Endothelial cell of umbilical vein (primary cell): Measurements from ENCODE around the gene NCKAP5. TPM values are rescaled to one million over a fixed set of nuclear protein-coding genes. Genes with fewer than 3 reads are reported as not detected.

Experiments used
- BruUV-seq: library from RNA; stranded (reverse); fragments of 400-500 nt; replicated peaks from 2 replicates; lab custom pipeline; 2021; lab: Mats Ljungman, UMichigan
- CTCF ChIA-PET: fragments of 300-600, 350-600 bp; sonication (Branson Sonifier 250); formaldehyde crosslinking; loops from one replicate; lab custom pipeline; 2021; ENCODE audit warnings: antibody characterized with exemption, inconsistent platforms; lab: Charles Lee
- POLR2A ChIA-PET: fragments of 300-600, 350-600 bp; sonication (Branson Sonifier 250); formaldehyde crosslinking; loops from one replicate; lab custom pipeline; 2021; ENCODE audit warnings: antibody characterized with exemption, inconsistent platforms; lab: Charles Lee
- DNase-seq: peaks from one replicate; pipeline ENCODE4 v3.0.0-alpha.2; 2011; ENCODE audit warnings: low read depth, low spot score
- FAIRE-seq: peaks from 2 replicates; lab custom pipeline; 2011; peaks lifted over from hg19 to GRCh38; lab: Jason Lieb, UNC
- H2AFZ ChIP-seq: 2 replicates; pipeline ENCODE4 v1.6.0; 2012; ENCODE audit warnings: low read depth, low read length, control low read depth, inconsistent platforms
- H3K27ac ChIP-seq: 2 replicates; pipeline ENCODE4 v1.5.1; 2011; ENCODE audit warnings: low read depth, mild to moderate bottlenecking, control low read depth, low read length, moderate library complexity; ENCODE audit not compliant: insufficient read depth
- H3K27me3 ChIP-seq, 2 experiments: 2 replicates each; pipeline versions ENCODE4 v1.6.0 to v1.6.1; 2011; ENCODE audit warnings: low read length in 2 of 2, mixed read lengths in 1 of 2; ENCODE audit not compliant: control insufficient read depth in 2 of 2, insufficient read depth in 2 of 2
- H3K36me3 ChIP-seq, 2 experiments: 2 replicates in 1 of 2; 3 replicates in 1 of 2; pipeline ENCODE4 v1.5.1; 2011; ENCODE audit warnings: low read length in 2 of 2, mild to moderate bottlenecking in 1 of 2, moderate library complexity in 1 of 2; ENCODE audit not compliant: control insufficient read depth in 2 of 2, insufficient read depth in 2 of 2; ENCODE audit errors: extremely low read depth in 1 of 2
- H3K4me1 ChIP-seq: 3 replicates; pipeline ENCODE4 v1.5.1; 2011; ENCODE audit warnings: mild to moderate bottlenecking, low read length; ENCODE audit not compliant: control insufficient read depth, insufficient read depth; ENCODE audit errors: extremely low read depth
- H3K4me2 ChIP-seq: 2 replicates; pipeline ENCODE4 v1.6.1; 2011; ENCODE audit warnings: low read length, control low read depth, mixed read lengths; ENCODE audit not compliant: insufficient read depth
- H3K4me3 ChIP-seq, 3 experiments: fragments of 200-600 bp in 1 of 3; sonication (generic), shearing (Covaris generic) in 1 of 3; replicated peaks in 1 of 3; 2 replicates each; pipeline ENCODE4 v1.5.1; 2011 to 2016; ENCODE audit warnings: control low read depth in 3 of 3, low read length in 3 of 3, mild to moderate bottlenecking in 2 of 3, inconsistent platforms in 1 of 3, low read depth in 1 of 3, moderate library complexity in 1 of 3; ENCODE audit not compliant: insufficient read depth in 1 of 3
- H3K79me2 ChIP-seq: 2 replicates; pipeline ENCODE4 v1.6.0; 2012; ENCODE audit warnings: low read length, inconsistent platforms; ENCODE audit not compliant: control insufficient read depth, insufficient read depth
- H3K9ac ChIP-seq: replicated peaks from 2 replicates; pipeline ENCODE3; 2011; ENCODE audit warnings: low read length, control low read depth; ENCODE audit not compliant: insufficient read depth; ENCODE audit errors: extremely low read depth
- H3K9me1 ChIP-seq: replicated peaks from 3 replicates; pipeline ENCODE4 v1.6.0; 2011; ENCODE audit warnings: mild to moderate bottlenecking, low read length; ENCODE audit not compliant: control insufficient read depth, insufficient read depth; ENCODE audit errors: extremely low read depth
- H3K9me3 ChIP-seq: replicated peaks from 2 replicates; pipeline ENCODE4 v1.5.1; 2012; ENCODE audit warnings: low read length, inconsistent platforms; ENCODE audit not compliant: control insufficient read depth, insufficient read depth
- H4K20me1 ChIP-seq: replicated peaks from 2 replicates; pipeline ENCODE3; 2011; ENCODE audit warnings: mild to moderate bottlenecking, low read length; ENCODE audit not compliant: control insufficient read depth, insufficient read depth; ENCODE audit errors: extremely low read depth
- EZH2 ChIP-seq: IDR thresholded peaks from 2 replicates; pipeline ENCODE4 v1.6.1; 2012; ENCODE audit warnings: borderline replicate concordance, low read depth, mild to moderate bottlenecking, moderate library complexity, low read length, inconsistent platforms; ENCODE audit not compliant: severe bottlenecking
- FOS ChIP-seq: IDR thresholded peaks from 2 replicates; pipeline ENCODE4 v1.6.1; 2011; ENCODE audit warnings: mild to moderate bottlenecking, low read length, moderate library complexity, borderline replicate concordance; ENCODE audit not compliant: insufficient read depth
- GATA2 ChIP-seq: IDR thresholded peaks from 2 replicates; pipeline ENCODE4 v1.7.0; 2011; ENCODE audit warnings: low read depth, mild to moderate bottlenecking, moderate library complexity, mixed read lengths, low read length; ENCODE audit not compliant: insufficient read length, insufficient read depth
- JUN ChIP-seq: IDR thresholded peaks from 2 replicates; pipeline ENCODE4 v1.6.1; 2011; ENCODE audit warnings: borderline replicate concordance, low read depth; ENCODE audit not compliant: insufficient read length, insufficient read depth
- MYC ChIP-seq: IDR thresholded peaks from one replicate; pipeline ENCODE4 v1.6.1; 2011; ENCODE audit warnings: mild to moderate bottlenecking, low read depth, low read length
- POLR2A ChIP-seq: IDR thresholded peaks from 2 replicates; pipeline ENCODE4 v1.6.1; 2012; ENCODE audit warnings: low read depth, mild to moderate bottlenecking, control low read depth, low read length
- POLR2AphosphoS5 ChIP-seq: IDR thresholded peaks from 2 replicates; pipeline ENCODE4 v1.6.1; 2012; ENCODE audit warnings: low read depth, mild to moderate bottlenecking, control low read depth, low read length, moderate library complexity; ENCODE audit not compliant: insufficient read depth
- dilution Hi-C: fragments of 300-500 bp; cut with MboI; formaldehyde crosslinking; loops from one replicate; pipeline ENCODE4 v1.15.0; 2019; ENCODE audit warnings: low sequenced_read_pairs; ENCODE audit not compliant: extremely low pct_ligation_motif_present
- intact Hi-C: fragments of 100-400 bp; cut with micrococcal nuclease; formaldehyde crosslinking; loops from one replicate; pipeline ENCODE4 v1.10.0; 2022
- polyA plus RNA-seq, 4 experiments: library from polyadenylated mRNA; depleted of rRNA in 3 of 4; stranded (reverse) in 3 of 4; unstranded in 1 of 4; fragments of >200 nt; gene quantifications; 2 replicates each; pipeline versions ENCODE4 v1.2.1 to v1.2.3, GENCODE V29; 2011 to 2012; ENCODE audit warnings: missing spikeins in 1 of 4
- total RNA-seq: library from RNA; stranded (reverse); gene quantifications from 2 replicates; pipeline ENCODE4 v1.2.3, GENCODE V29; 2021
- TF ChIP-seq, protein P1 (sequence below): IDR thresholded peaks from 2 replicates; pipeline ENCODE4 v1.6.1; 2011; ENCODE audit not compliant: insufficient read depth, insufficient read length
- TF ChIP-seq, protein P2 (sequence below), 2 donors: IDR thresholded peaks; 1 replicate in 1 of 2; 2 replicates in 1 of 2; pipeline ENCODE4 v1.5.1; 2011; ENCODE audit warnings: low read length in 2 of 2, mild to moderate bottlenecking in 2 of 2, moderate library complexity in 2 of 2, control low read depth in 1 of 2, inconsistent platforms in 1 of 2, low read depth in 1 of 2; ENCODE audit not compliant: insufficient read depth in 1 of 2; ENCODE audit errors: extremely low read depth in 1 of 2

NCKAP5 gene
- total and polyA plus RNA-seq, 2 donors (not counting 3 experiments of a cell fraction or from before 2014, with no cell fraction given): 0.47 to 3.3 TPM

DNA sequence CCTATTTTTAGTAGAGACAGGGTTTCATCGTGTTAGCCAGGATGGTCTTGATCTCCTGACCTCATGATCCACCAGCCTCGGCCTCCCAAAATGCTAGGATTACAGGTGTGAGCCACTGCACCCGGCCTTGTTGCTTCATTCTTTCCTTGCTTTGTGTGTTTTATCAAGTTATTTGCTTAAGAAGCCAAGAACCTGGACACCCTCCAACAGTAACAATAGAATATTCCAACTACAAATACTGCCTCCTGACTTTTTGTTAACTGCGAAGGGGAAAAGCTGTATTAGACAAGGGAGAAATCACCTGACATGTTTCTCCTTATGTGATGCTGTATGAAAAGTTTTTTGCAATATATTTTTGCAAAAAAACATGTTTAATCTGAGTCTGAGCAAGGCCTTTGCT lies 297.2 kb downstream of the NCKAP5 start:
- Histone ChIP-seq H3K9me1 (no peaks in the 10 kb centered on the region), H3K9me3 (no peaks in the 10 kb centered on the region), H3K4me3 (no peak overlapping the region), H3K27ac (no peak overlapping the region), H4K20me1 (no peaks in the 10 kb centered on the region), H3K9ac (no peak overlapping the region), H3K4me2 (no peak overlapping the region), H3K36me3 (no peaks in the 10 kb centered on the region), H3K27me3 (no peaks in the 10 kb centered on the region), H3K79me2 (no peaks in the 10 kb centered on the region), H3K4me1 (peaks cover 4% of the 10 kb centered on the region), H2AFZ (no peak overlapping the region)
- no peak for FAIRE-seq
- no TSS peak for BruUV-seq
- POLR2A ChIA-PET: interaction anchor here (0.7 kb wide), 1 partner anchor 150 kb away, joined by 5 read pairs; no protein-coding TSS in a partner anchor
- peak; percentile 78 for DNase-seq
- CTCF ChIA-PET: no interaction called here
- intact Hi-C loops: no loop called here
- TF ChIP-seq MYC (no peak), JUN (no peak)
- dilution Hi-C loops: no loop called here

DNA sequence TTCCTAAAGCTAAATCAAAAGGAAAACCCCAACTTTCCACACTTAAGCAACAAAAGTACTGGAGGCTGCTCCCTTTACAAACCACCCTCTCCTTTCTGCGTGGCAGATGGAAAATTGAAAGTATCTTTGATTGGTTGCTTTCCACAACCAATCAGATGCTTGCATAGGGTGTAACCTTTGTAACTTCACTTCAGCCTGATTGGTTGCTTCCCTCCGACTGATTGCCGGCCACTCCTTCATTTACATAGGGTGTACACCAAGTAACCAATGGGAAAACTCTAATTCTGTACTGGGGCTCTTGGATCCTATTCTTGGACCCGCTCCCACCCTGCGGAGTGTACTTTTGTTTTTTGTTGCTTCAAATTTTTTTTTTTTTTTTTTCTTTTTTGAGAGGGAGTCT lies 297.7 kb downstream of the NCKAP5 start:
- Histone ChIP-seq H3K9me1 (no peaks in the 10 kb centered on the region), H3K36me3 (no peaks in the 10 kb centered on the region), H3K9me3 (no peaks in the 10 kb centered on the region), H4K20me1 (no peaks in the 10 kb centered on the region), H3K9ac (no peak overlapping the region), H3K4me3 (no peak overlapping the region), H3K79me2 (no peaks in the 10 kb centered on the region), H2AFZ (no peak overlapping the region), H3K4me1 (peaks cover 4% of the 10 kb centered on the region), H3K27me3 (no peaks in the 10 kb centered on the region), H3K4me2 (no peak overlapping the region), H3K27ac (no peak overlapping the region)
- intact Hi-C loops: no loop called here
- POLR2A ChIA-PET: no interaction called here
- CTCF ChIA-PET: no interaction called here
- FAIRE-seq: no peak
- dilution Hi-C loops: no loop called here
- no peak for TF ChIP-seq FOS
- no peak for TF ChIP-seq POLR2AphosphoS5
- no peak for TF ChIP-seq MYC
- TF ChIP-seq JUN: no peak
- no peak for TF ChIP-seq EZH2
- TF ChIP-seq POLR2A: no peak
- TF ChIP-seq GATA2: no peak
- TF ChIP-seq, protein P1, sequence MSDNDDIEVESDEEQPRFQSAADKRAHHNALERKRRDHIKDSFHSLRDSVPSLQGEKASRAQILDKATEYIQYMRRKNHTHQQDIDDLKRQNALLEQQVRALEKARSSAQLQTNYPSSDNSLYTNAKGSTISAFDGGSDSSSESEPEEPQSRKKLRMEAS: no peak
- TF ChIP-seq, protein P2, sequence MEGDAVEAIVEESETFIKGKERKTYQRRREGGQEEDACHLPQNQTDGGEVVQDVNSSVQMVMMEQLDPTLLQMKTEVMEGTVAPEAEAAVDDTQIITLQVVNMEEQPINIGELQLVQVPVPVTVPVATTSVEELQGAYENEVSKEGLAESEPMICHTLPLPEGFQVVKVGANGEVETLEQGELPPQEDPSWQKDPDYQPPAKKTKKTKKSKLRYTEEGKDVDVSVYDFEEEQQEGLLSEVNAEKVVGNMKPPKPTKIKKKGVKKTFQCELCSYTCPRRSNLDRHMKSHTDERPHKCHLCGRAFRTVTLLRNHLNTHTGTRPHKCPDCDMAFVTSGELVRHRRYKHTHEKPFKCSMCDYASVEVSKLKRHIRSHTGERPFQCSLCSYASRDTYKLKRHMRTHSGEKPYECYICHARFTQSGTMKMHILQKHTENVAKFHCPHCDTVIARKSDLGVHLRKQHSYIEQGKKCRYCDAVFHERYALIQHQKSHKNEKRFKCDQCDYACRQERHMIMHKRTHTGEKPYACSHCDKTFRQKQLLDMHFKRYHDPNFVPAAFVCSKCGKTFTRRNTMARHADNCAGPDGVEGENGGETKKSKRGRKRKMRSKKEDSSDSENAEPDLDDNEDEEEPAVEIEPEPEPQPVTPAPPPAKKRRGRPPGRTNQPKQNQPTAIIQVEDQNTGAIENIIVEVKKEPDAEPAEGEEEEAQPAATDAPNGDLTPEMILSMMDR (IDR thresholded peaks at IDR 0.05; ENCODE audit: extremely low read depth in 1 of 2, insufficient read depth in 1 of 2, low read depth in 1 of 2, low read length in 2 of 2): no peak
- BruUV-seq: no TSS peak
- no peak for DNase-seq
